AG09309 (cell line): ENCODE data around the gene MORC3.

Experiments
- DNase-seq: peaks from one replicate; pipeline ENCODE4 v3.0.0-alpha.2; 2010; ENCODE audit warnings: low read depth
- H3K4me3 ChIP-seq: 2 replicates; pipeline ENCODE4 v1.5.1; 2011; ENCODE audit warnings: mild to moderate bottlenecking, low read depth, low read length, moderate library complexity; ENCODE audit not compliant: control insufficient read depth
- CTCF ChIP-seq: IDR thresholded peaks from 2 replicates; pipeline ENCODE4 v1.5.1; 2011; ENCODE audit warnings: mild to moderate bottlenecking, low read depth, low read length, inconsistent platforms; ENCODE audit not compliant: insufficient read depth, control insufficient read depth; ENCODE audit errors: missing control alignments

MORC3 gene

GRCh38 chr21:36411301-36411700 is 91.3 kb downstream of the MORC3 start:
- DNase-seq, result no peak
- no peak overlapping the region for H3K4me3 ChIP-seq
- TF ChIP-seq CTCF, result no peak

- TF ChIP-seq CTCF, result no peak
- H3K4me3 ChIP-seq, result no peak overlapping the region
- DNase-seq, result no peak
Measured at GRCh38 chr21:36412916-36413315, 92.9 kb downstream of the MORC3 start.

DNA sequence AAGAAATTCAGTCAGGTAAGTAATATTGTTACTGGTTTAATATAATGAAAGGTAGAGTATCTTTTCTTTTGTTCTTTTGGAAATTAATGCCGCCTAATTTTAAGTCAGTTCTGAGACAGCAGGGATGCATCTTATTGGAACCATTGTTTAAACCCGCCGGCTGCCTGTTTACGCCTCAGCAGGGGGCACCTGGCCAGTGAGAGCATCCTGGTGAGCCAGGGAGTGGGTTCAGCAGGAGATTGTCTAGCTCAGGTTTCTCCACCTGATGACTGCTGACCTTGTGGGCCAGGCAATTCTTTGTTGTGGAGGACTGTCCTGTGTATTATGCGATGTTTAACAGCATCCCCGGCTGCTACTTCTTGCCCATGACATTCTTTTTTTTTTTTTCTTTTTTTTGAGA is 95.4 kb downstream of the MORC3 start:
- H3K4me3 ChIP-seq, result no peak overlapping the region
- DNase-seq, result no peak
- no peak for TF ChIP-seq CTCF

- H3K4me3 ChIP-seq, result no peak overlapping the region
- no peak for TF ChIP-seq CTCF
- DNase-seq, result no peak
Measured at GRCh38 chr21:36419241-36419640, 99.2 kb downstream of the MORC3 start.

GRCh38 chr21:36419996-36420395 is 100.0 kb downstream of the MORC3 start:
- DNase-seq, result peak; percentile 63
- peak; percentile 88 for TF ChIP-seq CTCF

GRCh38 chr21:36420571-36421339 is 100.8 kb downstream of the MORC3 start:
- no peak for TF ChIP-seq CTCF
- no peak for DNase-seq
- H3K4me3 ChIP-seq, result no peak overlapping the region

More at GRCh38 chr21:36419996-36420395, 100.0 kb downstream of the MORC3 start:
- H3K4me3 ChIP-seq, result no peak overlapping the region
